HUES48 (cell line): Measurements from ENCODE around the gene IRS1.

Experiments
- H3K27ac ChIP-seq: one replicate; pipeline ENCODE4 v1.7.0; 2013; ENCODE audit warnings: low read depth, low read length, inconsistent platforms
- H3K27me3 ChIP-seq: 2 replicates; pipeline ENCODE4 v1.6.1; 2013; ENCODE audit warnings: mild to moderate bottlenecking, low read length; ENCODE audit not compliant: control insufficient read depth, insufficient read depth
- H3K36me3 ChIP-seq: 2 replicates; pipeline ENCODE4 v1.6.1; 2013; ENCODE audit warnings: low read length; ENCODE audit not compliant: control insufficient read depth, insufficient read depth
- H3K4me1 ChIP-seq: 2 replicates; pipeline ENCODE4 v1.6.1; 2013; ENCODE audit warnings: mild to moderate bottlenecking, low read length; ENCODE audit not compliant: control insufficient read depth, insufficient read depth
- H3K4me3 ChIP-seq: 2 replicates; pipeline ENCODE4 v1.5.1; 2013; ENCODE audit warnings: mild to moderate bottlenecking, low read depth, low read length
- H3K9ac ChIP-seq: 2 replicates; pipeline ENCODE4 v1.6.1; 2013; ENCODE audit warnings: mild to moderate bottlenecking, low read depth, low read length, moderate library complexity
- H3K9me3 ChIP-seq: 2 replicates; pipeline ENCODE4 v1.6.1; 2013; ENCODE audit warnings: low read length; ENCODE audit not compliant: control insufficient read depth, insufficient read depth

Gene IRS1

GRCh38 chr2:226772389-226773179, 27.0 kb downstream of the IRS1 start:
- Histone ChIP-seq H3K9ac (no peak overlapping the region), H3K4me3 (no peak overlapping the region), H3K36me3 (peaks cover 5% of the 10 kb centered on the region; the same call in 1 of the 2 replicates), H3K27ac (no peak overlapping the region), H3K27me3 (no peaks in the 10 kb centered on the region), H3K4me1 (0 out of 2 replicates have a peak, but pooled peaks cover 3% of the 10 kb centered on the region), H3K9me3 (peaks cover 4% of the 10 kb centered on the region; the same call in 1 of the 2 replicates)

DNA sequence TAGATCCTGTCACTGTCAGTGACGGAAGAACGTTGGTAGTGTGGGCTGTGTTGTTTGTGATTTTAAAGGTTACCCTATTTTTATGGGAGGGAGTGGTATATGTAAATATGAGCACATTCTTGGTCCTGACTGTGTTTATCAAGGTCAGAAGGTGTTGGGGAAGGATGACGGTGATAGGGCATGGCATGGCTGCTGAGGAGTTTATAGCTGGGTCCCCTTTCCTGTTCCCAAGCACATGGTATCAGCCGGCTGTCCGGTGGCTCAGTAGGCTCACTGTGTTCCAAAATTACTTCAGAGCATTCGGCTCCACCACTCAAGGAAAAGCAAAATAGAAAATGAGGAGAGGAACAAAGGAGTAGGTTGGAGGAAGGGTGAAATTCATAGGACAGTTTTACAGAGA, 28.6 kb downstream of the IRS1 start:
- no peak overlapping the region for H3K9ac ChIP-seq
- peaks cover 4% of the 10 kb centered on the region; the same call in 1 of the 2 replicates for H3K9me3 ChIP-seq
- no peak overlapping the region for H3K27ac ChIP-seq
- H3K36me3 ChIP-seq, result peaks cover 5% of the 10 kb centered on the region; the same call in 1 of the 2 replicates
- no peak overlapping the region for H3K4me3 ChIP-seq
- no peaks in the 10 kb centered on the region for H3K4me1 ChIP-seq
- no peaks in the 10 kb centered on the region for H3K27me3 ChIP-seq

GRCh38 chr2:226767056-226767813, 32.4 kb downstream of the IRS1 start:
- Histone ChIP-seq H3K9ac (no peak overlapping the region), H3K4me3 (no peak overlapping the region), H3K4me1 (no peaks in the 10 kb centered on the region), H3K27ac (no peak overlapping the region), H3K9me3 (no peaks in the 10 kb centered on the region), H3K36me3 (no peaks in the 10 kb centered on the region), H3K27me3 (no peaks in the 10 kb centered on the region)

DNA sequence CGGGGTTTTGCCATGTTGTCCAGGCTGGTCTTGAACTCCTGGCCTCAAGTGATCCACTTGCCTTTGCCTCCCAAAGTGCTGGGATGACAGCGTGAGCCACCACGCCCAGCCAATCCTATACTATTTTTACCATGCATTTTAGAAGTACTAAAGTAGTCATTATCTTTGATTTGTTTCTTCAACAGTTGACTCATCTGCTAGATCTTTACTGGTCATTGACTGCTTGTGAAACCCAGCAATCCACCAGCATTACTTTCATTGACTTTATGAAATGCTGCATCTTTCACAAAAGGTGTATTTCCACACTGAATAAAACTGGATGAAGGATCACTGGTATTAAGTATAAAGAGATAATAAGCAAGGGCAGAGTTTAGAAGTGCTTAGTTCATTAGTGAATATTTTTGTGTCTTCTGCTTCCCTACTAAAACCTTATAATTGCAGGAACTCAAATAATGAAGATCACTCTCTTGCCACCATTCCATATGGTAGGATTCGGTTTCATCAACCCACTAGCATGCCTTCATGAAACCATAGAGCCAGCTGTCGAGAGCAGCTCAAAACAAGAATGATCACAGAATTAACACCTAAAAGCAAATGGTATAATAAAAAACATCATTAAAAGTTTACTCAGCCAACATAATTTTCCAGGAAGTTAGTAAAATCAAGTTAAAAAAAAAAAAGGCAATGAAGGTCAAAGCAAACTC, 33.1 kb downstream of the IRS1 start:
- no peak overlapping the region for H3K4me3 ChIP-seq
- H3K27ac ChIP-seq, result no peak overlapping the region
- no peaks in the 10 kb centered on the region for H3K36me3 ChIP-seq
- H3K4me1 ChIP-seq, result no peaks in the 10 kb centered on the region; the same call in 1 of the 2 replicates
- no peaks in the 10 kb centered on the region for H3K27me3 ChIP-seq
- H3K9ac ChIP-seq, result no peak overlapping the region
- no peaks in the 10 kb centered on the region for H3K9me3 ChIP-seq

DNA sequence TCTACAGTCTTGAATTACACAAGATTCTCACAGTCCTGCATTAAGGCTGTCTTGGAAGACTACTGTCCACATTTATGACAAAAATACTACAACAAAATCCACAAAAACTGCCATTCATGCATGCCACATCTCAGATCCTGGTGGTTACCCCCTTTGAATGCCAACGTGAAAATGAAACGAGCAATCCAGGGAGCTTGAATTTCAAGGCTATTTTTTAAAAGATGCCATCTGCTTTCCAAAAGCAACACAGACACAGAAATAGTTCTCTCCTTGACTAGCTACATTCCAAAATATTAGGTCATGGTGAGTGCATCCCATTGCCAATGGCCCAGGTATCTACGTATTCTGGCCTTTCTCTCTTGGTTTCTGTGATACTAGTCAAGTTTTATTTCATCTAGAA, 36.3 kb downstream of the IRS1 start:
- H3K36me3 ChIP-seq, result no peaks in the 10 kb centered on the region
- H3K27me3 ChIP-seq, result no peaks in the 10 kb centered on the region
- no peaks in the 10 kb centered on the region for H3K9me3 ChIP-seq
- H3K9ac ChIP-seq, result no peak overlapping the region
- no peak overlapping the region for H3K27ac ChIP-seq
- H3K4me1 ChIP-seq, result peaks cover 18% of the 10 kb centered on the region
- no peak overlapping the region for H3K4me3 ChIP-seq

- H3K27ac ChIP-seq, result no peak overlapping the region
- no peak overlapping the region for H3K9ac ChIP-seq
- H3K36me3 ChIP-seq, result no peaks in the 10 kb centered on the region
- H3K9me3 ChIP-seq, result no peaks in the 10 kb centered on the region
- H3K4me3 ChIP-seq, result no peak overlapping the region
- H3K27me3 ChIP-seq, result no peaks in the 10 kb centered on the region
- H3K4me1 ChIP-seq, result peaks cover 20% of the 10 kb centered on the region
Measured at GRCh38 chr2:226761195-226761583, 38.4 kb downstream of the IRS1 start.

DNA sequence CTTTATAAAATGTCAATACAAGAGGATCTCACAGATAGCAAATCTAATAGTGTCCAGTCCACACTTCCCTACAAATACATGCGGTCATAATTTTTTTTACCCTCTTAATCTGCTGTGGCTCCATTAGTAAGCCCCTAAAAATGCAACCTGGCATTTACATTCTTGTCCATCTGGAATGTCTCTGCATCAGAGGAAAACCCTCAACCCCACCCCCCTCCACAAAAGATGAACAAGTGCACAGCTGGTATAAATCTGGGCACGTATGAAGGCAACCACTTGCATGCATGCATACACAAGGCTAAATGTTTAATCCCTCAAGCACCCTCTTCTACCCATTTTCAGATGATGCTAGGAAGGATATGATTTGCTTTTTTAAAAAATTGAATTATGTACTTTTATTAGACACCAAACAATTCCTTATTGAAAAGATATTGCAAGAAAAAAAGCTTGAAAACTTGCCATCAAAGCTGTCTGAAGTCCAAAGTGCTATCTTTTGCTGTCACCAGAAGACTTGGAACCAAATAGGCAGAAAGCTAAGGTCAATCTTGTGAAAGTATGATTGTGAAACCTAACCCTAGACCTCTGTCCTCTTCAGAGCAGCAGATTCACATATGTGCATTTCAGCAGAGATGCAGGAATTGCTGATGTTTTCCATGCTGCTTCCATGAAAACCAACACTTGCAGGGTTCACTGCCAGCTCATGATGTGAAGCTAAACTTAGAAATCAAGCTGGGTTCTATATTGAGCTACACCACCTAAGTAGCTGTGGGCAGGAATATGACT, 39.0 kb downstream of the IRS1 start:
- Histone ChIP-seq H3K27me3 (no peaks in the 10 kb centered on the region), H3K9ac (no peak overlapping the region), H3K4me3 (no peak overlapping the region), H3K36me3 (no peaks in the 10 kb centered on the region), H3K27ac (no peak overlapping the region), H3K4me1 (peaks cover 26% of the 10 kb centered on the region), H3K9me3 (no peaks in the 10 kb centered on the region)

- Histone ChIP-seq H3K4me3 (no peak overlapping the region), H3K4me1 (peaks cover 34% of the 10 kb centered on the region), H3K36me3 (no peaks in the 10 kb centered on the region), H3K27me3 (no peaks in the 10 kb centered on the region), H3K9ac (no peak overlapping the region), H3K9me3 (no peaks in the 10 kb centered on the region), H3K27ac (no peak overlapping the region)
Measured at GRCh38 chr2:226759768-226760167, 39.9 kb downstream of the IRS1 start.

- Histone ChIP-seq H3K9ac (no peak overlapping the region), H3K4me3 (no peak overlapping the region), H3K36me3 (no peaks in the 10 kb centered on the region), H3K27me3 (no peaks in the 10 kb centered on the region), H3K9me3 (no peaks in the 10 kb centered on the region), H3K4me1 (peaks cover 34% of the 10 kb centered on the region), H3K27ac (no peak overlapping the region)
Measured at GRCh38 chr2:226758921-226759640, 40.5 kb downstream of the IRS1 start.

DNA sequence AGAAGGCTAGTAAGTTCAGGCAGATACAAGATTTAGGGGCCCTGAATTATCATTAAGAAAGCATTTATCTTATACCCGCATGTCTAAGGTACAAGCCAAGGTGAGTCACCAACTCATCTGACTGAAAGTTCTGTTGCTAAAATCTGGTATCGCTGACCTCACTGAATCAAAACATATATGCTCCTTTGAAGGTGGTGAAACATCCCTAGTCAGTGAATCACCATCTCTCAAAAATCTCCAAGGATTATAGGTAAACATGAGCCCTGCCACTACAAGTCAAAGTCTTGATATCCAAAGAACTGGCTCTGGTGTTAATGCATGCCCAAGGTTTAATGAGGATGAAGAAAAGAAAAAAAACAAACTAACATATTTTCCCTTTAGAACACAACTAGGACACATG, 43.5 kb downstream of the IRS1 start:
- Histone ChIP-seq H3K4me1 (peaks cover 30% of the 10 kb centered on the region), H3K9ac (no peak overlapping the region), H3K27ac (no peak overlapping the region), H3K9me3 (no peaks in the 10 kb centered on the region), H3K4me3 (no peak overlapping the region), H3K36me3 (no peaks in the 10 kb centered on the region), H3K27me3 (no peaks in the 10 kb centered on the region)
